Activated naive CD8-positive, alpha-beta T cell treated with anti-CD3 and anti-CD28 coated beads for 36 hours (primary cell): Measurements from ENCODE around the gene LRFN2. TPM values are rescaled to one million over a fixed set of nuclear protein-coding genes. Genes with fewer than 3 reads are reported as not detected.

Source experiments
- DNase-seq: peaks from one replicate; pipeline ENCODE4 v3.0.0; 2021
- H3K27ac Mint-ChIP-seq: one replicate; pipeline ENCODE4 v1.8.0; 2022; ENCODE audit warnings: mild to moderate bottlenecking, moderate library complexity, mixed read lengths
- H3K27me3 Mint-ChIP-seq: one replicate; pipeline ENCODE4 v1.8.0; 2022; ENCODE audit warnings: mild to moderate bottlenecking, mixed read lengths
- H3K36me3 Mint-ChIP-seq: one replicate; pipeline ENCODE4 v1.8.0; 2021; ENCODE audit warnings: mild to moderate bottlenecking, mixed read lengths
- H3K4me1 Mint-ChIP-seq: one replicate; pipeline ENCODE4 v1.8.0; 2021; ENCODE audit warnings: mixed read lengths
- H3K4me3 Mint-ChIP-seq: one replicate; pipeline ENCODE4 v1.8.0; 2022; ENCODE audit warnings: mild to moderate bottlenecking, moderate library complexity, mixed read lengths
- H3K9me3 Mint-ChIP-seq: one replicate; pipeline ENCODE4 v1.8.0; 2022; ENCODE audit warnings: mixed read lengths
- total RNA-seq, 2 experiments: library from RNA; stranded (reverse); gene quantifications; one replicate each; pipeline ENCODE4 v1.2.3, GENCODE V29; 2021

The LRFN2 gene
- total RNA-seq, 2 experiments from 2014 or later = not detected

DNA sequence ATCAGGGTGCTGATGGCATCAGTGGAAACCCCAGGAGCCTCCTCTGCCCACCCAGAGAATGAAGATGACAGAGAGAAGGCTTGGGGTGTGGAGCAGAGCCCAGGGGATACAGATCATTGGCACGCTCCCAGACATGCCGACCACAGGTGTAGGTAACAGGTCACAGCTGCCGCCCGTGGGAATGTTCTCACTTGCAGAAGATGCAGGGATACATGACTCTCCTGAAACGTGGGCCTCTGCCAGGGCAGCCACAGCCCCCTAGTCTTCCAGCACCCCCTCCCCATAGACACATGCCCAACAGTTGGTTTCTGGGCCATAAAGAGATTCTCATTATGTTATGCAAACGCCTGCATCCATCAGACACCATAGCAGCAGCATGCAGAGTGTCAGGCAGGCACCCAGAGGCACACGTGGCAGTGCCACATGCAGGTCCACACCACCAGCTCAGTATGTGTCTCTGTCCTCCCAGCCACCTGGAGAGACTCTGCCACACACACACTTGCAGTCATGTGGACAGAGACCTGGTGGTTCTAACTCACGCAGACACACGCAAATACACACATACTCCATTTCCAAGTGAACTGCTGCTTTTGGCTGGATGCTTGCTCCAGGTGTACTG lies 45.5 kb downstream of the LRFN2 start:
- Mint-ChIP-seq H3K9me3 (no peaks in the 10 kb centered on the region), H3K4me3 (no peak overlapping the region), H3K27ac (no peak overlapping the region), H3K4me1 (no peaks in the 10 kb centered on the region), H3K36me3 (no peaks in the 10 kb centered on the region), H3K27me3 (peaks cover 6% of the 10 kb centered on the region)
- no peak for DNase-seq

DNA sequence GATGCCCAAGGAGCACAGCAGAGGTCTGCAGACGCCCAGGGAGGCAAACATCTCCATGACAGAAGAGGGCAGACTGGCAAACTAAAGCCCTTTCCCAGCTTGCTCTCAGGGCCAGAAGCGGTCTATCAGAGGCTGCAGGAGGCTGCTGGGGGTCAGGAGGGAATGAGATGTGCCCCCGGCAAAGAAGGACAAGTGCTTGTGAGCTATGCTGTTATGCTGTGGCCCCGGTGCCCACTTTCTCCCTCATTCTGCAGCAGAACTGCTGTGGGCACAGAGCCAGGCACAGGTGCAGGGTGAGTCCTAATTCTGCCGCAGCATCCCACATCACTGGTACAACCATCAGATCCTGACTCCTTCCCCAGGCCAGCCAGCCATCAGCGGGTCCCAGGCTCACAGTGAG lies 46.4 kb downstream of the LRFN2 start:
- peaks cover 6% of the 10 kb centered on the region for H3K27me3 Mint-ChIP-seq
- H3K4me1 Mint-ChIP-seq = no peaks in the 10 kb centered on the region
- H3K27ac Mint-ChIP-seq = no peak overlapping the region
- H3K4me3 Mint-ChIP-seq = no peak overlapping the region
- no peaks in the 10 kb centered on the region for H3K9me3 Mint-ChIP-seq
- no peaks in the 10 kb centered on the region for H3K36me3 Mint-ChIP-seq
- no peak for DNase-seq

DNA sequence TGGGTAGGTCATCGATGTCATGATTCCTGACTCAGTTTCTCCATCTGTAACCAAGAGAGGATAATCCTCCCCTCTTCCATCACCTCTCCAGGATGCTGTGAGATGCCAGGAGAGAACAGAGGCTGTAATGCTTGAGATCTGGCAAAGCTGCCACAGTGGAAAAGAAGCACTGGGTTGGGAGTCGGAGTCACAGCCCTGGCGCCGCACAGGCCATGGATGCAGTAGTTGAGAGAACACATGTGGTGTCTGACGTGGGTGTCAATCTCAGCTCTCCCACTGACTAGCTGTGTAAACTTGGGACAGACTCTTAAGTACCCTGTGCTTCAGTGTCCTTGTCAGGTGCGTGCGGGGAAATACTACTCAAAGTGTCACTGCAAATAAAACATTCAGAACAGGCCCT lies 47.3 kb downstream of the LRFN2 start:
- Mint-ChIP-seq H3K36me3 (no peaks in the 10 kb centered on the region), H3K27ac (no peak overlapping the region), H3K4me3 (no peak overlapping the region), H3K4me1 (no peaks in the 10 kb centered on the region), H3K9me3 (no peaks in the 10 kb centered on the region), H3K27me3 (peaks cover 6% of the 10 kb centered on the region)
- DNase-seq = no peak

DNA sequence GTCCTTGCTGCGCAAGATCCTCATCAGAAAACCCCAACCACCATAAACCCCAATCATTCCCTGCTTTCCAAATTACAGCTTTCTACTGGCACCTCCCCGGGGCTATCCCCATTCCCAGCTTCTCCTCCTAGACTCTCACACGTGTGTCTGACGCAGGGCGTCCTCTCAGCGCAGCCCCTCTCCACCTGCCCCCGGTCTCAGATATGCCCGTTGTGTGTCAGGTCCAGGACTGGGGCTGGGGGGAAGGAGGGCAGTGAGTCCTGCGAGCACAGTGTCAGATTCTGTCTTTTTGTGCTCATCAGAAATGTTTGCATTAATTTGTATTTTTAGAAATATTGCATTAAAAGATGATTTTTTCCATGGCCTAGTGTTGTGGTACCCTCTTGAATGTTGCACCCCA lies 48.6 kb downstream of the LRFN2 start:
- H3K36me3 Mint-ChIP-seq = no peaks in the 10 kb centered on the region
- no peaks in the 10 kb centered on the region for H3K9me3 Mint-ChIP-seq
- no peak overlapping the region for H3K4me3 Mint-ChIP-seq
- H3K27me3 Mint-ChIP-seq = peaks cover 6% of the 10 kb centered on the region
- no peak overlapping the region for H3K27ac Mint-ChIP-seq
- no peak for DNase-seq
- H3K4me1 Mint-ChIP-seq = no peaks in the 10 kb centered on the region

DNA sequence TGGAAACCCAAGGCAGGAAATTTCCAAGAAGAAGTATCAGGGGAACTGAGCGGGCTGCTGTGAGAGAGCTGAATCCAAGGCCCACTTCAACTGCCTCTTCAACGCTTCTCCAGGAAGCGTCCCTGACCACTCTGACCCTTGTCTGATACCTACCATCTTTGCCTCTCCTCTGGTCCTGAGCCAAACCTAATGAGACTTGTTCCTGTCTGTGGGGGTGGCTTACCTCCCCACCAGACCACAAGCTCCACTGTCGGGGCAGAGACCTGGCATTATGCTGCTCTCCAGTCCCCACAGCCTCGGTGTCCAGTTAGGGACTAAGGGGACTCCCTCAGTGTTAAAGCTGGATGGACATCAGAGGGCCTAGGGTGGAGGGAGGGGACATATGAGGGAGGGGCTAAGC lies 49.7 kb downstream of the LRFN2 start:
- no peak for DNase-seq
- Mint-ChIP-seq H3K4me3 (no peak overlapping the region), H3K9me3 (no peaks in the 10 kb centered on the region), H3K27me3 (peaks cover 6% of the 10 kb centered on the region), H3K4me1 (no peaks in the 10 kb centered on the region), H3K36me3 (no peaks in the 10 kb centered on the region), H3K27ac (no peak overlapping the region)

DNA sequence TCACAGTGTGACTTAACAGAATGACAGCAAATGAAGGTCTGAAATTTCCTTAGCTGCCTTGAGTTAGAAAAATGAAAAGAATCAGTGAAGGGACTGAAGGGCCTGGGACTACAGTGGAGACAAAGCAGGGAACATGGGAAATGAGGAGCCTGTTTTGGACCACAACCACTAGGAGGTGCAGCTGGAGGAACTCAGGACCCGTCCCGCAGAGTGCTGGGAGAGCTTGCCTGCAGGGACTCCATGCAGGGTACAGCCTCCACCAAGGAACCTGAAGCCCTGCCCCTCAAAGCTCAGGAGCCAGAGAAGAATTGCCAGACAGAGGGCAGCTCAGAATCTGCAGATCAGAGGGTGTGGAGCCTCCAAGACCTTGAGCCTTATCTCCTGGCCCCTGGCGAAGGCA lies 50.7 kb downstream of the LRFN2 start:
- Mint-ChIP-seq H3K4me1 (no peaks in the 10 kb centered on the region), H3K4me3 (no peak overlapping the region), H3K27ac (no peak overlapping the region), H3K9me3 (no peaks in the 10 kb centered on the region), H3K36me3 (no peaks in the 10 kb centered on the region), H3K27me3 (peaks cover 6% of the 10 kb centered on the region)
- no peak for DNase-seq

DNA sequence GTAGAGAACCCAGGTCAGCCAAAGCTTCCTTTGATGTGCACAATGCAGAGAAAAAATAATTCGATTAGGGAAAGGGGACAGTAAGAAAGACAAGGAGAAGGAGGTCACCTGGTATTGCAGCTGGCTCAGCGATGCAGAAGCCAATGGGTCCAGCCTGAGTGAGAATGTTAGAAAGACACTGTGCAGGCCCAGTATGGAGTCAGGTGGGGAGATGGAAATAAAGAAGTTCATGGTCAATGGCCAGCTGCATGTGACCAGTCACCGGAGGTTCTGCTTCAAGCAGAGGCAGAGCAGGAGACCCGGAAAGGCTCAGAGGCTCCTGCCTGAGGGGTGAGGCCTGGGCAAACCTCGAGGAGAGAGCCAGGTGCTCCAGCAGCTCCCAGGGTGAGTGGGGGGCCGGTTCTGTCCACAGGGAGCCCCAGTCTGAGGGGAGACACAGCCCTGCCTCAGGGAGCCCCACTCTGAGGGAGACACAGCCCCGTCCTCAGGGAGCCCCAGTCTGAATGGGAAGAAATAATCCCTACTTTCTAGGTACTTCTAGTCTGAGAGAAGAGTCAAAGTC lies 51.3 kb downstream of the LRFN2 start:
- peaks cover 6% of the 10 kb centered on the region for H3K27me3 Mint-ChIP-seq
- no peaks in the 10 kb centered on the region for H3K36me3 Mint-ChIP-seq
- no peak overlapping the region for H3K4me3 Mint-ChIP-seq
- no peak for DNase-seq
- no peaks in the 10 kb centered on the region for H3K9me3 Mint-ChIP-seq
- H3K27ac Mint-ChIP-seq = no peak overlapping the region
- H3K4me1 Mint-ChIP-seq = no peaks in the 10 kb centered on the region

DNA sequence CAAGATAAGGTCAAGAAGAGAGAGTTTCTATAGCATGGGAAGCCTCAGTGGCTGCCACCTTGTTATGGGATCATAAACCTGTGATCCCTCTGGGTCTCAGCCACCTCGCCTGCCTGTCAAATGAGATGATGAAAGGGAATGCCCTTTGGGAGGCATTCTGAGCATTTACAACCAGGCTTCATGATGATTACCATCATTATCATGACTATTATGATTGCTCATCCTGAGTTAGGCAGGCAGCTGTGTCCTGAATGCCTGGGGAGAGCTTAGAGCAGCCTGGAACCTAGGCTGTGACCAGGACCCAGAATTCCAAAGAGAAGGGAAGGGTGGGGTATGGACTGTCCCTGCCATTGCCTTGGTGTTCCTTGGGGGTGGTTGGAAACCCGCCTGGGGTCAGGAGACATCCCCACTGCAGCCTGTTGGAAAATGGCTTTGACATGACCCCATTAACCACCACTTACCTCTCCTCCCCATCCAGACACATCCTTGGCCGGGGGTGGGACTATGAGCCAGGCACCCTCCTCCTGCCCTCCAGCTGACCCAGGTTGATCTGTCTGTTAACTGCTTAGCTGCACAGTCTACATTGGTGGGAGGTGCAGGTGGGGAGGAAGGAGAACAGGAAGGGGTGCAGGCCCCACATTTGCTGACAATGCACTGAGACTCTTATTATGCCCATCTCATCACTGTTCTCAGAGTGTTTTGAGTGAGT lies 51.9 kb downstream of the LRFN2 start:
- no peak overlapping the region for H3K4me3 Mint-ChIP-seq
- H3K36me3 Mint-ChIP-seq = no peaks in the 10 kb centered on the region
- peaks cover 6% of the 10 kb centered on the region for H3K27me3 Mint-ChIP-seq
- H3K27ac Mint-ChIP-seq = no peak overlapping the region
- H3K9me3 Mint-ChIP-seq = no peaks in the 10 kb centered on the region
- H3K4me1 Mint-ChIP-seq = no peaks in the 10 kb centered on the region
- DNase-seq = no peak

DNA sequence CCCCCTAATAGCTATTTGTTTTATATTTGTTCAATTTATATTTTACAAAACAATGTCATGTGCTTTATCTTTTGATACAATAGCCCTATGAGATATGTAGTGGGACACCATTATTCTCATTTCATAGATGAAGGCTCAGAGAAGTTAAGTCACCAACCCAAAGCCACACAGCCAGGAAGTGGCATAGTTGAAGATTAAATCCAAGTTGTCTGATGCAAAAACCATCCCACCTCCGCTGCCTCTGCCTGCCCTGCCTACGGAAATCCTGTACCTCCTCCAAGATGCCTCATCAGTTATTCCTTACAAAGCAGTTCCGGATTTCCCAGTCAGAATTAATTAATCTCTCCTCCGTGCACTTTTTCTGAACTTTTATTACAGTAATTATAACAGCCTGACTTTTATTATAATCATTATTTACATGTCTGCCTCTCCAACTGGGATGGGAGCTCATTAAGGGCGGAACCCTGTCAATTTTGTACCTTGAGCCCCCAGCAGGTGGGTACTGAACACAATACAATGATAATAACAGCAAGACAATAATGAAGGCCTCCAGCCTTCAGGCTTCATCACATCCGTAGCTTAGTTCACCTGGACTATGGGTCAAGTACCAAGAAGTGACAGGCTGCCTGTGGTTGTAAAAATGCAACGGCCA lies 54.7 kb downstream of the LRFN2 start:
- no peak overlapping the region for H3K4me3 Mint-ChIP-seq
- H3K9me3 Mint-ChIP-seq = no peaks in the 10 kb centered on the region
- DNase-seq = no peak
- no peaks in the 10 kb centered on the region for H3K36me3 Mint-ChIP-seq
- no peaks in the 10 kb centered on the region for H3K27me3 Mint-ChIP-seq
- H3K27ac Mint-ChIP-seq = no peak overlapping the region
- H3K4me1 Mint-ChIP-seq = no peaks in the 10 kb centered on the region

DNA sequence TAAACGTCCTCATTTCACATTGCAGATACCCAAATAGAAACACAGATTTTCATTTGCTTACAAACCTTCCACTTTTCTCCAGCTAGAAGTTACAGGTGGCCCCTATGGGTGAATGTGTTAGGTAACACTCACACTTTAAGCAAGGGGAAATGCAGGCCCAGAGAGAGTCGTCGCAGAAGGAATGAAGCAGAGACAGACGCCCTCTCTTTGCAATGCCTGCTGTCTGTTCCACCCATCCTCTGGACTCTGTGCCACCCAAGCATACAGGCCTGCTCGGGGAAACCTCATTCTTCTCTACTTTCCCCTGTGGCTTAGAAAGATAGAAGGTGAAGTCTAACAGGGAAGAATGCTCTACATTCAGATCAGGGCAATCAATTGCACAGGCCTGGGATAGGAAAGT lies 57.2 kb downstream of the LRFN2 start:
- no peak for DNase-seq
- Mint-ChIP-seq H3K36me3 (no peaks in the 10 kb centered on the region), H3K4me1 (no peaks in the 10 kb centered on the region), H3K27me3 (no peaks in the 10 kb centered on the region), H3K27ac (no peak overlapping the region), H3K9me3 (no peaks in the 10 kb centered on the region), H3K4me3 (no peak overlapping the region)

DNA sequence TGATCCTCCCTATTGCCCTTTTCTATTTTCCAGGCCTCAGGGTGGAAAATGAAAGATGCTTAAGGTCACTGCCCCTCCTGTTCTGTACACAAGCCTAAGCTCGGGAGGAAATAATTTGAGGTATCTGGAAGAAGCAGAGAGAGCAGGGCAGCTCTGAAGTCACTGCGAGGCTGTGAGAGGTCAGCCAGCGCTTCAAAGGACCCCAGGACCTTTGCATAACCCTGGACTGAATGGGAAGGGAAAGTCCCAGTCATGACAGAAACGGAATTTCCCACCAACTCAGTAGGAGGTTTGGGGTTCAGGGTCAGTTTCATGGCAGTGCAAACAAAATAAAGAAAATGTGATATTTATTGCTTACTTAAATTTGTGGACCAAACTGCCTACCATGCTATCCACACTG lies 58.1 kb downstream of the LRFN2 start:
- no peak overlapping the region for H3K27ac Mint-ChIP-seq
- no peak for DNase-seq
- H3K4me1 Mint-ChIP-seq = no peaks in the 10 kb centered on the region

DNA sequence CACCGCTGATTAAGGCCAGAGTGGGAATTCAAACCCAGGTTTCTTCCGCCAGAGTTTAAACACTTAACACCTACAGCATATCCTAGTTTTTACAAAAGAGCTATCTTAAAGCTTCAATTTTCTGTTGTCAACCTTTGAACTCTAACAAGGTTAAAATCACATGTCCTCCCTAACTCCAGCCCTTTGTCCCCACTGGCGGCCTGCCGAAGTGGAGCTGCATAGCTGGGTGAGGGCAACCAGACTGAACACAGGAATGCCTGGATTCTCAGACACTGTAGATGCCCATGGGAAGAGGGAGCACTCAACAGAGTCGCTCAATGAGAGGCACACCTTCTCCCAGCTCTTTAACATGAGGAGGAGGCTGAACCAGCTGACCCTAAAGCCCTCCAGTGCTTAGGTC lies 59.1 kb downstream of the LRFN2 start:
- no peaks in the 10 kb centered on the region for H3K27me3 Mint-ChIP-seq
- no peaks in the 10 kb centered on the region for H3K4me1 Mint-ChIP-seq
- no peak overlapping the region for H3K27ac Mint-ChIP-seq

More for the DNA sequence above, 58.1 kb downstream of the LRFN2 start:
- Mint-ChIP-seq H3K4me3 (no peak overlapping the region), H3K27me3 (no peaks in the 10 kb centered on the region), H3K9me3 (no peaks in the 10 kb centered on the region), H3K36me3 (no peaks in the 10 kb centered on the region)

DNA sequence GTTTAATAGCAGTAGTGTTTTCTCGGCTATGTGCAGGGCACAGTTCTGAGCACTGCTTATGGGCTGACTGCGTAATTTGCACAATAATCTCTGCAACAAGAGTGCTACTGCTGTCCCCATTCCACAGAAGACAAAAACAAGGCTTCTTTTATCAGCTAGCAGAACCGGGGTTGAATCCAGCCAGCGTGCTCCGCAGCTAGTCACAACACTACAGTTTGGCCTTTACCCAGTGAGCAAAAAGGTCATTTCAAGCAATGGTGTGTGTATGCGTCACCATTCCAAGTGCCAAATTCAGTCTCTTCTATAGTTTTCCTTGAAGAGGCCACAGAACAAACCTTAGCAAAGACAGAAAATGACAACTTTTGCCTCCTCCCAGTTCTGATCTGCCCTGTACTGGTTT lies 61.1 kb downstream of the LRFN2 start:
- no peaks in the 10 kb centered on the region for H3K36me3 Mint-ChIP-seq
- H3K27me3 Mint-ChIP-seq = no peaks in the 10 kb centered on the region
- H3K4me3 Mint-ChIP-seq = no peak overlapping the region
- H3K4me1 Mint-ChIP-seq = no peaks in the 10 kb centered on the region
- no peak overlapping the region for H3K27ac Mint-ChIP-seq
- no peaks in the 10 kb centered on the region for H3K9me3 Mint-ChIP-seq
- DNase-seq = no peak

More for the DNA sequence above, 59.1 kb downstream of the LRFN2 start:
- no peaks in the 10 kb centered on the region for H3K9me3 Mint-ChIP-seq
- H3K36me3 Mint-ChIP-seq = no peaks in the 10 kb centered on the region
- no peak for DNase-seq
- no peak overlapping the region for H3K4me3 Mint-ChIP-seq

DNA sequence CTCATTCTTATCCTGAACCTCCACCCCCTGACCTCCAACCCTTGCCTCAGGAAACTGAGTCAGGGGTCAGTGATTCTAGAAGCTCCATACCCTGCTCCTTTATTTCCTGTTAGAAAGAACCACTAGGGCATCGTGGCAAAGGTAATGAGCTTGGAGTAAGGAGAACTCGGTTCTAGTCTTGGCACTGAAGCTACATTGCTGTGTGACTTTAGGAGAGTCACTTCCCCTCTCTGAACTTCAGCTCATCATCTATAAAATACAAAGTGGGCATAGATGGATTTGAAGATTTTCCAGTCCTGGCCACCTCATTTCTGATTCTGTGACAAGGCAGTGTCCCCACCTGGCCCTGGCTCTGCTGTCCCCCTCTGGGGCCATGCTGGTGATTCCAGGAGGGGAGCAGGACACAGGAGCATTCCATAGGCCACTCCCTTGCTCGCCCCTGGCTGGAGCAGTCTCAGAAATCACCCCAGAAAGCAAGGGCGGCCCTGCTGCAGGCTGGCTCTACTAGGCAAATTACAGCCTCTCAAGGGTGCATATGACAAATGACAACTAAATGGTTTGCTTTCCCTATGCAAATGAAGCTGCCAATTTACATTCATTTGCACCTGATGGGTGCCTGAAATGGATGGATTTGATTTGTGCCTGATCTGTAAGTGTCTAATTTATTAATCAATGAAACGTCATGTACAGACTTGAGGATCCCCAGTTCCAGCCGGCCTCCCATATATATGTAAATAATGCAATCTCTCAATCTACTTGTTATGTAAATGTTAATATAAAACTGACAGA lies 62.2 kb downstream of the LRFN2 start:
- H3K4me3 Mint-ChIP-seq = no peak overlapping the region

More for the DNA sequence above, 62.2 kb downstream of the LRFN2 start:
- Mint-ChIP-seq H3K27me3 (no peaks in the 10 kb centered on the region), H3K9me3 (no peaks in the 10 kb centered on the region), H3K36me3 (no peaks in the 10 kb centered on the region), H3K27ac (no peak overlapping the region), H3K4me1 (no peaks in the 10 kb centered on the region)
- DNase-seq = no peak
